Measurements from ENCODE around the gene FBXL19. TPM values are rescaled to one million over a fixed set of nuclear protein-coding genes. Genes with fewer than 3 reads are reported as not detected.

The FBXL19 gene
- polyA plus RNA-seq, 1 donor from 2014 or later, result 99.6 TPM

DNA sequence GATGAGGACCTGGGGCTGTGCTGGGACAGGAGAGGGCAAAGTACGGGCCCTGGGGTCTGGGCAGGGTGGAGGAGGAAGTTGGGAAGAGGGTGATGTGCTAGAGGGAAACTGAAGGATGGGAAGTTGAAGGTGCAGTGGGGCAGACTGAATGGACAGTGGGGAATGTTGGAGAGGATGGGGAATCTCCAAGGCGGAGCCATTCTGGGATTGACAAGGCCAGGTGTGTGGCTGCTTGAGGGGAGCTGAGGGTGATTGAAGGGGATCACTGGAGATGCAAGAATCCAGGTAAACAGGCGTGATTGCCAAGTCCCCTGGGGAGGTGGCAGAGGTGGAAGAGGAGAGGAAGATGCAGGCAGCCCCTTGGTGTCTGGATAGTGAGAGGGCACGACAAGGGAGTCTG is 53.1 kb downstream of the FBXL19 start:
- Histone ChIP-seq H3K79me2 (replicated peaks; ENCODE audit: insufficient read depth, low read length) (no peaks in the 10 kb centered on the region), H3K9me3 (ENCODE audit: low read length) (no peaks in the 10 kb centered on the region), H3K36me3 (ENCODE audit: insufficient read depth, low read length) (no peaks in the 10 kb centered on the region), H3K4me3 (ENCODE audit: low read length) (no peak overlapping the region), H3K4me2 (ENCODE audit: low read length) (no peak overlapping the region), H4K20me1 (ENCODE audit: insufficient read depth) (no peaks in the 10 kb centered on the region), H3K9me2 (ENCODE audit: insufficient read depth, low read length) (no peaks in the 10 kb centered on the region), H3K27me3 (ENCODE audit: insufficient read depth, low read depth, low read length) (no peaks in the 10 kb centered on the region), H2AFZ (ENCODE audit: low read depth, low read length) (no peak overlapping the region), H3F3A (ENCODE audit: insufficient read depth, low read length, poor library complexity, severe bottlenecking) (no peaks in the 10 kb centered on the region), H3K27ac (ENCODE audit: low read length) (no peak overlapping the region), H3K9ac (ENCODE audit: low read length) (no peak overlapping the region)
- TF ChIP-seq MXI1 (conservative IDR thresholded peaks at IDR 0.05; ENCODE audit: poor library complexity, severe bottlenecking) (no peak), POLR2AphosphoS5 (IDR thresholded peaks at IDR 0.05) (no peak), TAF1 (IDR thresholded peaks at IDR 0.05; ENCODE audit: low read depth) (no peak)

- H3K4me2 ChIP-seq (ENCODE audit: low read length), result no peak overlapping the region
- no peaks in the 10 kb centered on the region for H4K20me1 ChIP-seq (ENCODE audit: insufficient read depth)
- H3K79me2 ChIP-seq (replicated peaks; ENCODE audit: insufficient read depth, low read length), result no peaks in the 10 kb centered on the region
- H2AFZ ChIP-seq (ENCODE audit: low read depth, low read length), result no peak overlapping the region
- no peaks in the 10 kb centered on the region for H3F3A ChIP-seq (ENCODE audit: insufficient read depth, low read length, poor library complexity, severe bottlenecking)
- no peaks in the 10 kb centered on the region for H3K36me3 ChIP-seq (ENCODE audit: insufficient read depth, low read length)
- no peak overlapping the region for H3K27ac ChIP-seq (ENCODE audit: low read length)
- H3K4me3 ChIP-seq (ENCODE audit: low read length), result no peak overlapping the region
- no peaks in the 10 kb centered on the region for H3K27me3 ChIP-seq (ENCODE audit: insufficient read depth, low read depth, low read length)
- H3K9me2 ChIP-seq (ENCODE audit: insufficient read depth, low read length), result no peaks in the 10 kb centered on the region
- H3K9ac ChIP-seq (ENCODE audit: low read length), result no peak overlapping the region
- no peak for TF ChIP-seq EP300 (conservative IDR thresholded peaks at IDR 0.05; ENCODE audit: poor library complexity, severe bottlenecking)
- no peak for TF ChIP-seq SMC3 (conservative IDR thresholded peaks at IDR 0.05; ENCODE audit: poor library complexity)
- no peaks in the 10 kb centered on the region for H3K9me3 ChIP-seq (ENCODE audit: low read length)
Observed at GRCh38 chr16:30977502-30977901, 54.1 kb downstream of the FBXL19 start.

DNA sequence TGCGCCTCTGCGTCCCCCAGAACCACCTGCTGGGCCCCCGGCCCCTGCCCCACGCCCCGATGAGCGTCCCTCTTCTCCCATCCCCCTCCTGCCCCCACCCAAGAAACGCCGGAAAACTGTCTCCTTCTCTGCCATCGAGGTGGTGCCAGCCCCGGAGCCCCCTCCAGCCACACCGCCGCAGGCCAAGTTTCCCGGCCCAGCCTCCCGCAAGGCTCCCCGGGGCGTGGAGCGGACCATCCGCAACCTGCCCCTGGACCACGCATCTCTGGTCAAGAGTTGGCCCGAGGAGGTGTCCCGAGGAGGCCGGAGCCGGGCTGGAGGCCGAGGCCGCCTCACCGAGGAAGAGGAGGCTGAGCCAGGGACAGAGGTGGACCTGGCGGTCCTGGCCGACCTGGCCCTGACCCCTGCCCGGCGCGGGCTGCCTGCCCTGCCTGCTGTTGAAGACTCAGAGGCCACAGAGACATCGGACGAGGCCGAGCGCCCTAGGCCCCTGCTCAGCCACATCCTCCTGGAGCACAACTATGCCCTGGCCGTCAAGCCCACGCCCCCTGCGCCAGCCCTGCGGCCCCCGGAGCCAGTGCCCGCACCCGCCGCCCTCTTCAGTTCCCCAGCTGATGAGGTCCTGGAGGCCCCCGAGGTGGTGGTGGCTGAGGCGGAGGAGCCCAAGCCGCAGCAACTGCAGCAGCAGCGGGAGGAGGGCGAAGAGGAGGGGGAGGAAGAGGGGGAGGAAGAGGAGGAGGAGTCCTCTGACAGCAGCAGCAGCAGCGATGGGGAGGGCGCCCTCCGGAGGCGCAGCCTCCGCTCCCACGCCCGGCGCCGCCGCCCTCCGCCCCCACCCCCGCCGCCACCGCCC is 56.0 kb downstream of the FBXL19 start:
- no peaks in the 10 kb centered on the region for H3K9me3 ChIP-seq (ENCODE audit: low read length)
- no peaks in the 10 kb centered on the region for H3K27me3 ChIP-seq (ENCODE audit: insufficient read depth, low read depth, low read length)
- H3K4me2 ChIP-seq (ENCODE audit: low read length), result no peak overlapping the region
- no peaks in the 10 kb centered on the region for H4K20me1 ChIP-seq (ENCODE audit: insufficient read depth)
- TF ChIP-seq EZH2 (IDR thresholded peaks at IDR 0.05; ENCODE audit: borderline replicate concordance, insufficient read depth, low read length, poor library complexity, severe bottlenecking), result no peak
- no peak for TF ChIP-seq MXI1 (conservative IDR thresholded peaks at IDR 0.05; ENCODE audit: poor library complexity, severe bottlenecking)
- no peak for TF ChIP-seq REST (IDR thresholded peaks at IDR 0.05; ENCODE audit: borderline replicate concordance)
- no peak for TF ChIP-seq TAF1 (IDR thresholded peaks at IDR 0.05; ENCODE audit: low read depth)
- TF ChIP-seq, protein P1, sequence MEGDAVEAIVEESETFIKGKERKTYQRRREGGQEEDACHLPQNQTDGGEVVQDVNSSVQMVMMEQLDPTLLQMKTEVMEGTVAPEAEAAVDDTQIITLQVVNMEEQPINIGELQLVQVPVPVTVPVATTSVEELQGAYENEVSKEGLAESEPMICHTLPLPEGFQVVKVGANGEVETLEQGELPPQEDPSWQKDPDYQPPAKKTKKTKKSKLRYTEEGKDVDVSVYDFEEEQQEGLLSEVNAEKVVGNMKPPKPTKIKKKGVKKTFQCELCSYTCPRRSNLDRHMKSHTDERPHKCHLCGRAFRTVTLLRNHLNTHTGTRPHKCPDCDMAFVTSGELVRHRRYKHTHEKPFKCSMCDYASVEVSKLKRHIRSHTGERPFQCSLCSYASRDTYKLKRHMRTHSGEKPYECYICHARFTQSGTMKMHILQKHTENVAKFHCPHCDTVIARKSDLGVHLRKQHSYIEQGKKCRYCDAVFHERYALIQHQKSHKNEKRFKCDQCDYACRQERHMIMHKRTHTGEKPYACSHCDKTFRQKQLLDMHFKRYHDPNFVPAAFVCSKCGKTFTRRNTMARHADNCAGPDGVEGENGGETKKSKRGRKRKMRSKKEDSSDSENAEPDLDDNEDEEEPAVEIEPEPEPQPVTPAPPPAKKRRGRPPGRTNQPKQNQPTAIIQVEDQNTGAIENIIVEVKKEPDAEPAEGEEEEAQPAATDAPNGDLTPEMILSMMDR (IDR thresholded peaks at IDR 0.05; ENCODE audit: poor library complexity, severe bottlenecking), result no peak
- no peak for TF ChIP-seq POLR2AphosphoS5 (IDR thresholded peaks at IDR 0.05)
- no peak for TF ChIP-seq EP300 (conservative IDR thresholded peaks at IDR 0.05; ENCODE audit: poor library complexity, severe bottlenecking)
- TF ChIP-seq SMC3 (conservative IDR thresholded peaks at IDR 0.05; ENCODE audit: poor library complexity), result no peak
- TF ChIP-seq RAD21 (conservative IDR thresholded peaks at IDR 0.05), result no peak
- no peaks in the 10 kb centered on the region for H3K9me2 ChIP-seq (ENCODE audit: insufficient read depth, low read length)
- H3F3A ChIP-seq (ENCODE audit: insufficient read depth, low read length, poor library complexity, severe bottlenecking), result no peaks in the 10 kb centered on the region
- H2AFZ ChIP-seq (ENCODE audit: low read depth, low read length), result no peak overlapping the region
- H3K4me3 ChIP-seq (ENCODE audit: low read length), result no peak overlapping the region
- H3K79me2 ChIP-seq (replicated peaks; ENCODE audit: insufficient read depth, low read length), result no peaks in the 10 kb centered on the region
- no peaks in the 10 kb centered on the region for H3K36me3 ChIP-seq (ENCODE audit: insufficient read depth, low read length)
- no peak overlapping the region for H3K27ac ChIP-seq (ENCODE audit: low read length)
- no peak overlapping the region for H3K9ac ChIP-seq (ENCODE audit: low read length)

Data from neural cell (in vitro differentiated cells).